A549 (cell line): ENCODE measurements around the gene IRX4. TPM values are rescaled to one million over a fixed set of nuclear protein-coding genes. Genes with fewer than 3 reads are reported as not detected.

ENCODE experiments used
- ATAC-seq, 2 experiments: fragments of 200-7000 bp in 1 of 2; fragments of >200 bp in 1 of 2; cut with Nextera tagmentation in 1 of 2; cut with Tn5 transposase in 1 of 2; 3 replicates each; pipeline versions ENCODE4 v1.8.0 to v1.9.1; 2018 to 2020; ENCODE audit warnings: mild to moderate bottlenecking in 1 of 2, moderate library complexity in 1 of 2
- CTCF ChIA-PET: fragments of 300-600 bp; sonication (Branson Sonifier 250); formaldehyde crosslinking; extraction: SDS; loops from one replicate; lab custom pipeline; 2021; ENCODE audit warnings: antibody characterized with exemption, inconsistent platforms; lab: Yijun Ruan, JAX
- POLR2A ChIA-PET: fragments of 350-600 bp; formaldehyde crosslinking; extraction: SDS; loops from one replicate; lab custom pipeline; 2021; ENCODE audit warnings: antibody characterized with exemption, inconsistent platforms; lab: Yijun Ruan, JAX
- DNase-seq, 2 experiments: peaks; one replicate each; pipeline versions ENCODE4 v3.0.0 to v3.0.0-alpha.2; 2011 to 2016; ENCODE audit warnings: low read depth in 1 of 2, low spot score in 1 of 2
- FAIRE-seq: peaks from 2 replicates; lab custom pipeline; 2011; peaks lifted over from hg19 to GRCh38; lab: Jason Lieb, UNC
- H3K27ac ChIP-seq, 2 experiments: fragments of >200 bp; sonication (Bioruptor Twin); formaldehyde crosslinking; 3 replicates each; pipeline ENCODE4 v1.5.1; 2016 to 2017
- H3K4me1 ChIP-seq: fragments of >200 bp; sonication (Bioruptor Twin); formaldehyde crosslinking; 3 replicates; pipeline ENCODE4 v1.6.1; 2016
- H3K4me2 ChIP-seq: fragments of >200 bp; sonication (Bioruptor Twin); formaldehyde crosslinking; 3 replicates; pipeline ENCODE4 v1.6.1; 2016
- H3K4me3 ChIP-seq: fragments of >200 bp; sonication (Bioruptor Twin); formaldehyde crosslinking; 3 replicates; pipeline ENCODE4 v1.5.1; 2016
- H3K9me3 ChIP-seq: fragments of >200 bp; sonication (Bioruptor Twin); formaldehyde crosslinking; 3 replicates; pipeline ENCODE4 v1.6.1; 2016
- CBX8 ChIP-seq: fragments of 200-600 bp; sonication (generic); IDR thresholded peaks from 2 replicates; pipeline ENCODE4 v1.6.1; 2016
- CHD2 ChIP-seq: fragments of 150-350 bp; IDR thresholded peaks from 2 replicates; pipeline ENCODE4 v1.6.1; 2014; ENCODE audit warnings: low read length; ENCODE audit not compliant: partially characterized antibody
- CTCF ChIP-seq: fragments of >200 bp; sonication (Bioruptor Twin); formaldehyde crosslinking; IDR thresholded peaks from 3 replicates; pipeline ENCODE4 v1.5.1; 2016
- ESRRA ChIP-seq: fragments of 150-350 bp; IDR thresholded peaks from 2 replicates; pipeline ENCODE4 v1.6.1; 2014; ENCODE audit warnings: mild to moderate bottlenecking, low read length, borderline replicate concordance
- FOSL2 ChIP-seq, 2 experiments: fragments of 450-650 bp in 1 of 2; fragments of >200 bp in 1 of 2; sonication (Bioruptor Twin) in 1 of 2; formaldehyde crosslinking; IDR thresholded peaks; 2 replicates each; pipeline versions ENCODE4 v1.5.0 to v1.6.1; 2016 to 2020; ENCODE audit warnings: mild to moderate bottlenecking in 1 of 2, moderate library complexity in 1 of 2
- FOXS1 ChIP-seq: fragments of 250-450 bp; sonication (Bioruptor Pico); IDR thresholded peaks from 2 replicates; pipeline ENCODE4 v1.5.0; 2020; ENCODE audit warnings: mild to moderate bottlenecking, moderate library complexity
- GATA3 ChIP-seq: IDR thresholded peaks from 2 replicates; pipeline ENCODE4 v1.6.1; 2012; ENCODE audit warnings: borderline replicate concordance
- HEYL ChIP-seq: fragments of 250-450 bp; sonication (Bioruptor Pico); IDR thresholded peaks from 2 replicates; pipeline ENCODE4 v1.8.0; 2021; ENCODE audit warnings: mild to moderate bottlenecking, moderate library complexity
- HOXB13 ChIP-seq: fragments of 250-450 bp; sonication (Bioruptor Pico); IDR thresholded peaks from 2 replicates; pipeline ENCODE4 v1.5.0; 2020; ENCODE audit warnings: low read depth, mild to moderate bottlenecking, moderate library complexity
- JUN ChIP-seq, 2 experiments: fragments of >200 bp; sonication (Bioruptor Twin); formaldehyde crosslinking; IDR thresholded peaks; 2 replicates in 1 of 2; 3 replicates in 1 of 2; pipeline ENCODE4 v1.6.1; 2016 to 2017
- KDM5A ChIP-seq: fragments of 200-600 bp; sonication (generic); IDR thresholded peaks from 2 replicates; pipeline ENCODE4 v1.6.1; 2016; ENCODE audit warnings: antibody characterized with exemption, mild to moderate bottlenecking
- POLR2A ChIP-seq: IDR thresholded peaks from 2 replicates; pipeline ENCODE4 v1.6.1; 2012; ENCODE audit warnings: mild to moderate bottlenecking, low read length
- POLR2AphosphoS2 ChIP-seq: conservative IDR thresholded peaks from 2 replicates; pipeline ENCODE4 v1.6.1; 2012; ENCODE audit warnings: low read length, improper control_type of control experiment, inconsistent platforms
- RARB ChIP-seq: fragments of 250-450 bp; sonication (Bioruptor Pico); IDR thresholded peaks from 2 replicates; pipeline ENCODE4 v1.8.0; 2021; ENCODE audit warnings: mild to moderate bottlenecking, moderate library complexity
- RNF2 ChIP-seq: fragments of 200-600 bp; sonication (generic); IDR thresholded peaks from 2 replicates; pipeline ENCODE4 v1.6.1; 2016; ENCODE audit warnings: low read depth, mild to moderate bottlenecking, antibody characterized with exemption, moderate library complexity, borderline replicate concordance
- SMC3 ChIP-seq: fragments of >200 bp; sonication (Bioruptor Twin); formaldehyde crosslinking; IDR thresholded peaks from 3 replicates; pipeline ENCODE4 v1.6.1; 2018; ENCODE audit warnings: inconsistent platforms
- TFCP2L1 ChIP-seq: fragments of 250-450 bp; sonication (Bioruptor Pico); IDR thresholded peaks from 2 replicates; pipeline ENCODE4 v1.5.0; 2021; ENCODE audit warnings: mild to moderate bottlenecking
- TP53 ChIP-seq: fragments of 250-450 bp; sonication (Bioruptor Pico); IDR thresholded peaks from 2 replicates; pipeline ENCODE4 v1.5.0; 2021; ENCODE audit warnings: mild to moderate bottlenecking, moderate library complexity
- ZNF302 ChIP-seq: fragments of 250-450 bp; sonication (Bioruptor Pico); IDR thresholded peaks from 2 replicates; pipeline ENCODE4 v1.9.0; 2021; ENCODE audit warnings: inconsistent platforms, mild to moderate bottlenecking, moderate library complexity
- WGBS: methylation state at CpG from one replicate; pipeline ENCODE4 v1.1.6; 2017; ENCODE audit errors: missing lambda C conversion rate; 5-methylcytosine and 5-hydroxymethylcytosine counted together
- polyA plus RNA-seq, 4 experiments: library from polyadenylated mRNA; depleted of rRNA in 3 of 4; stranded (reverse); fragments of >200 nt; fragmentation: RNase III in 1 of 4; extraction: RNeasy Plus Mini Kit Qiagen cat#74134 plus additional on column Dnase treatment in 1 of 4; gene quantifications; 2 replicates in 3 of 4; 3 replicates in 1 of 4; pipeline ENCODE4 v1.2.3, GENCODE V29; 2011 to 2017
- TF ChIP-seq, protein P1 (sequence below): fragments of 250-450 bp; sonication (Bioruptor Pico); IDR thresholded peaks from 2 replicates; pipeline ENCODE4 v1.5.0; 2021; ENCODE audit warnings: mild to moderate bottlenecking, moderate library complexity, borderline replicate concordance
- TF ChIP-seq, protein P2 (sequence below): fragments of 250-450 bp; sonication (Bioruptor Pico); IDR thresholded peaks from 2 replicates; pipeline ENCODE4 v1.5.0; 2020; ENCODE audit warnings: low read depth, mild to moderate bottlenecking, moderate library complexity
- TF ChIP-seq, protein P3 (sequence below): fragments of >200 bp; sonication (Bioruptor Twin); formaldehyde crosslinking; IDR thresholded peaks from 2 replicates; pipeline ENCODE4 v1.6.1; 2016
- TF ChIP-seq, protein P4 (sequence below): fragments of 150-350 bp; IDR thresholded peaks from 2 replicates; pipeline ENCODE4 v1.6.1; 2014; ENCODE audit warnings: low read depth, mild to moderate bottlenecking, low read length
- TF ChIP-seq, protein P5 (sequence below): IDR thresholded peaks from 2 replicates; pipeline ENCODE4 v1.6.1; 2012

IRX4 gene
- polyA plus RNA-seq, 2 of the 4 experiments (the other 2 are of a cell fraction) = 0.04 to 0.06 TPM

DNA sequence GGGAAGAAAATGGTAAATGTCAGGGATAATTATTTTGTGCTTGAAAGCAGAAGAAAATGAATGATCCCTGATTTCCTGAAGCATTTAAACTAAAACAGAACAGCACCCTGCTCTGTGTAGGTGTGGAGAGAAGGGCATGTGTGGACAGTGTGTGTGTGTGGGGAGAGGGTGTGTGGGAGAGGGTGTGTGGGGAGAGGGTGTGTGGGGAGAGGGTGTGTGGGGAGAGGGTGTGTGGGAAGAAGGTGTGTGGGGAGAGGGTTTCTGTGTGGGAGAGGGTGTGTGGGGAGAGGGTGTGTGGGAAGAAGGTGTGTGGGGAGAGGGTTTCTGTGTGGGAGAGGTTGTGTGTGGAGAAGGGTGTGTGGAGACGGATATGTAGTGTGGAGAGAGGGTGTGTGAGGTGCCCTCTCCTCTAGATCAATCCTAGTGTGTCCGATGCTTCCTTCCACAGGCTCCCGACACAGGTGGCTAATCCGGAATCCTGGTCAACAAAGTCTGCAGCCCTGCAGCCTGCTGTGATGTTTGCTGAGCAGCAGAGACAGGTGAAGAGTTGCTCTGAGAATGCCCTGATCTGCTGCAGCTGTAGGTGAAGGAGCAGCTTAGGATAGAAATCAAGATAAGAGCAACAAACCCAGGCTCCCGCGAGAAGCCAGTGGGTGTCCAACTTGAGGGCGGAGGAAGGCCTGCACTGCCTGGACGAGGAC, 15.5 kb downstream of the IRX4 start:
- Histone ChIP-seq H3K4me1 (no peaks in the 10 kb centered on the region), H3K4me3 (no peak overlapping the region), H3K27ac (no peak overlapping the region), H3K4me2 (no peak overlapping the region)
- ChIA-PET CTCF (no interaction called here), POLR2A (no interaction called here)
- FAIRE-seq = peak; percentile 73
- WGBS = 44% methylated on average over 8 of the region's 8 CpGs
- ATAC-seq = peak; percentile 64 to 95
- no peak for TF ChIP-seq ZNF302 (CRISPR knock-in tag)
- no peak for TF ChIP-seq TP53 (CRISPR knock-in tag)
- TF ChIP-seq TFCP2L1 (CRISPR knock-in tag) = no peak
- TF ChIP-seq FOSL2 (IDR thresholded peaks at IDR 0.05) = no peak
- TF ChIP-seq FOSL2 (CRISPR knock-in tag; IDR thresholded peaks at IDR 0.05) = no peak
- TF ChIP-seq GATA3 = no peak
- no peak for TF ChIP-seq CTCF
- no peak for TF ChIP-seq POLR2A
- no peak for TF ChIP-seq SMC3
- no peak for TF ChIP-seq ESRRA
- TF ChIP-seq, protein P1, sequence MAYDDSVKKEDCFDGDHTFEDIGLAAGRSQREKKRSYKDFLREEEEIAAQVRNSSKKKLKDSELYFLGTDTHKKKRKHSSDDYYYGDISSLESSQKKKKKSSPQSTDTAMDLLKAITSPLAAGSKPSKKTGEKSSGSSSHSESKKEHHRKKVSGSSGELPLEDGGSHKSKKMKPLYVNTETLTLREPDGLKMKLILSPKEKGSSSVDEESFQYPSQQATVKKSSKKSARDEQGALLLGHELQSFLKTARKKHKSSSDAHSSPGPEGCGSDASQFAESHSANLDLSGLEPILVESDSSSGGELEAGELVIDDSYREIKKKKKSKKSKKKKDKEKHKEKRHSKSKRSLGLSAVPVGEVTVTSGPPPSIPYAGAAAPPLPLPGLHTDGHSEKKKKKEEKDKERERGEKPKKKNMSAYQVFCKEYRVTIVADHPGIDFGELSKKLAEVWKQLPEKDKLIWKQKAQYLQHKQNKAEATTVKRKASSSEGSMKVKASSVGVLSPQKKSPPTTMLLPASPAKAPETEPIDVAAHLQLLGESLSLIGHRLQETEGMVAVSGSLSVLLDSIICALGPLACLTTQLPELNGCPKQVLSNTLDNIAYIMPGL = no peak
- no peak for TF ChIP-seq KDM5A
- TF ChIP-seq, all 56 proteins: peak for 0
- H3K9me3 ChIP-seq = no peaks in the 10 kb centered on the region
- DNase-seq = no peak

DNA sequence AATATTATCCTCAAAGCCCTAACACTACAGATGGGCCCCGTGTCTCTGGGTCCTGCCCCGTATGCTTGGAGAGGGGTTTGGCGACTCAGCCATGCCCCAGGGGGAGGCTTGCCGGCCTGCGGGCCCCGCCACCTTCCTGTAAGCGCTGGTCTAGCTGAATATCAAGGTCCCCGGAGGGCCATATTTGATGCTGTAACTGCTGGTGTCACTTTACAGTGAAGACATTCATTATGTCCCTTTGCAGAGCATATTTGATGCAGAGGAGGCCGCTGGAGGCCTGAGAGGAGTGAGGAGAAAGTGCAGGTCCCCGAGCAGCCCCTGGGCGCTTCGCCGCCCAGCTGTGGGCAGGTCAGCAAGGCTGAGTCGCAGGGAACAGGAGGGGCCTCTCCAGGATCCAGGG, 16.8 kb downstream of the IRX4 start:
- Histone ChIP-seq H3K9me3 (no peaks in the 10 kb centered on the region), H3K4me2 (no peak overlapping the region), H3K27ac (no peak overlapping the region), H3K4me1 (no peaks in the 10 kb centered on the region), H3K4me3 (no peak overlapping the region)
- POLR2A ChIA-PET = no interaction called here
- ATAC-seq = no peak
- CTCF ChIA-PET = no interaction called here
- no peak for FAIRE-seq
- TF ChIP-seq RARB (CRISPR knock-in tag) (no peak), RNF2 (no peak), HEYL (no peak), CBX8 (no peak)
- TF ChIP-seq, protein P2, sequence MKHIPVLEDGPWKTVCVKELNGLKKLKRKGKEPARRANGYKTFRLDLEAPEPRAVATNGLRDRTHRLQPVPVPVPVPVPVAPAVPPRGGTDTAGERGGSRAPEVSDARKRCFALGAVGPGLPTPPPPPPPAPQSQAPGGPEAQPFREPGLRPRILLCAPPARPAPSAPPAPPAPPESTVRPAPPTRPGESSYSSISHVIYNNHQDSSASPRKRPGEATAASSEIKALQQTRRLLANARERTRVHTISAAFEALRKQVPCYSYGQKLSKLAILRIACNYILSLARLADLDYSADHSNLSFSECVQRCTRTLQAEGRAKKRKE (CRISPR knock-in tag) = no peak
- DNase-seq = no peak
- WGBS = 41% methylated on average over 12 of the region's 14 CpGs

- Histone ChIP-seq H3K27ac (no peak overlapping the region), H3K4me2 (no peak overlapping the region), H3K4me1 (no peaks in the 10 kb centered on the region), H3K9me3 (no peaks in the 10 kb centered on the region), H3K4me3 (no peak overlapping the region)
- POLR2A ChIA-PET = no interaction called here
- CTCF ChIA-PET = no interaction called here
- FAIRE-seq (no peak), ATAC-seq (no peak), DNase-seq (no peak)
- TF ChIP-seq JUN (IDR thresholded peaks at IDR 0.05) (no peak), POLR2AphosphoS2 (no peak), HOXB13 (CRISPR knock-in tag) (no peak), TFCP2L1 (CRISPR knock-in tag) (no peak), SMC3 (no peak), CTCF (no peak), KDM5A (no peak), CHD2 (no peak), FOXS1 (CRISPR knock-in tag) (no peak)
- TF ChIP-seq, protein P2 (CRISPR knock-in tag) = no peak
- TF ChIP-seq, protein P3, sequence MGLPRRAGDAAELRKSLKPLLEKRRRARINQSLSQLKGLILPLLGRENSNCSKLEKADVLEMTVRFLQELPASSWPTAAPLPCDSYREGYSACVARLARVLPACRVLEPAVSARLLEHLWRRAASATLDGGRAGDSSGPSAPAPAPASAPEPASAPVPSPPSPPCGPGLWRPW = no peak
- TF ChIP-seq, protein P4, sequence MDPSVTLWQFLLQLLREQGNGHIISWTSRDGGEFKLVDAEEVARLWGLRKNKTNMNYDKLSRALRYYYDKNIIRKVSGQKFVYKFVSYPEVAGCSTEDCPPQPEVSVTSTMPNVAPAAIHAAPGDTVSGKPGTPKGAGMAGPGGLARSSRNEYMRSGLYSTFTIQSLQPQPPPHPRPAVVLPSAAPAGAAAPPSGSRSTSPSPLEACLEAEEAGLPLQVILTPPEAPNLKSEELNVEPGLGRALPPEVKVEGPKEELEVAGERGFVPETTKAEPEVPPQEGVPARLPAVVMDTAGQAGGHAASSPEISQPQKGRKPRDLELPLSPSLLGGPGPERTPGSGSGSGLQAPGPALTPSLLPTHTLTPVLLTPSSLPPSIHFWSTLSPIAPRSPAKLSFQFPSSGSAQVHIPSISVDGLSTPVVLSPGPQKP = no peak
- TF ChIP-seq, protein P5, sequence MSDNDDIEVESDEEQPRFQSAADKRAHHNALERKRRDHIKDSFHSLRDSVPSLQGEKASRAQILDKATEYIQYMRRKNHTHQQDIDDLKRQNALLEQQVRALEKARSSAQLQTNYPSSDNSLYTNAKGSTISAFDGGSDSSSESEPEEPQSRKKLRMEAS = no peak
- 46% methylated on average over 14 of the region's 14 CpGs for WGBS
Observed at GRCh38 chr5:1865486-1865885, 17.2 kb downstream of the IRX4 start.
